ENCODE data around the gene TAF11L2. TPM values are rescaled to one million over a fixed set of nuclear protein-coding genes. Genes with fewer than 3 reads are reported as not detected.
"Not testable (repeated sequence)": the region's sequence is repeated elsewhere in the genome, so short reads cannot be mapped to it uniquely, and the experiment has no call there.

Gene TAF11L2
- total RNA-seq, result not detected in 2 replicates

GRCh38 chr5:17497931-17498330 lies at the start of gene TAF11L2:
Gene TAF11L2, plus strand, starts transcription at chr5:17498231.
- not testable (repeated sequence) for DNase-seq (ENCODE audit: low spot score); H3K27me3 Mint-ChIP-seq (ENCODE audit: insufficient read depth); H3K36me3 Mint-ChIP-seq (ENCODE audit: low read depth)

GRCh38 chr5:17448877-17449276 lies 49.2 kb upstream of the TAF11L2 start:
- Mint-ChIP-seq H3K27me3 (ENCODE audit: insufficient read depth) (no peaks in the 10 kb centered on the region), H3K9me3 (peaks cover 26% of the 10 kb centered on the region), H3K4me1 (ENCODE audit: low read depth) (no peaks in the 10 kb centered on the region), H3K36me3 (ENCODE audit: low read depth) (no peaks in the 10 kb centered on the region), H3K4me3 (no peak overlapping the region), H3K27ac (no peak overlapping the region)
- intact Hi-C loops (cut with micrococcal nuclease), result no loop called here
- no peak for DNase-seq (ENCODE audit: low spot score)

More at GRCh38 chr5:17497931-17498330, at the start of gene TAF11L2:
- H3K27ac Mint-ChIP-seq; H3K4me1 Mint-ChIP-seq (ENCODE audit: low read depth); intact Hi-C loops (cut with micrococcal nuclease); H3K4me3 Mint-ChIP-seq: not testable (repeated sequence)
- peaks cover 10% of the 10 kb centered on the region for H3K9me3 Mint-ChIP-seq

- Mint-ChIP-seq H3K36me3 (ENCODE audit: low read depth) (no peaks in the 10 kb centered on the region), H3K27me3 (ENCODE audit: insufficient read depth) (no peaks in the 10 kb centered on the region), H3K9me3 (peaks cover 30% of the 10 kb centered on the region)
Measured at GRCh38 chr5:17452936-17453335, 45.1 kb upstream of the TAF11L2 start.

GRCh38 chr5:17455942-17456341 lies 42.1 kb upstream of the TAF11L2 start:
- Mint-ChIP-seq H3K27ac (no peak overlapping the region), H3K36me3 (ENCODE audit: low read depth) (no peaks in the 10 kb centered on the region), H3K27me3 (ENCODE audit: insufficient read depth) (no peaks in the 10 kb centered on the region), H3K4me1 (ENCODE audit: low read depth) (no peaks in the 10 kb centered on the region), H3K9me3 (peaks cover 27% of the 10 kb centered on the region), H3K4me3 (no peak overlapping the region)
- no peak for DNase-seq (ENCODE audit: low spot score)
- intact Hi-C loops (cut with micrococcal nuclease), result no loop called here

More at GRCh38 chr5:17452936-17453335, 45.1 kb upstream of the TAF11L2 start:
- intact Hi-C loops (cut with micrococcal nuclease), result no loop called here
- DNase-seq (ENCODE audit: low spot score), result no peak
- Mint-ChIP-seq H3K4me3 (no peak overlapping the region), H3K27ac (no peak overlapping the region), H3K4me1 (ENCODE audit: low read depth) (no peaks in the 10 kb centered on the region)

GRCh38 chr5:17461793-17462192 lies 36.2 kb upstream of the TAF11L2 start:
- no peak for DNase-seq (ENCODE audit: low spot score)
- H3K36me3 Mint-ChIP-seq (ENCODE audit: low read depth), result no peaks in the 10 kb centered on the region
- no peak overlapping the region for H3K27ac Mint-ChIP-seq
- intact Hi-C loops (cut with micrococcal nuclease), result no loop called here
- H3K9me3 Mint-ChIP-seq, result peaks cover 31% of the 10 kb centered on the region
- H3K4me3 Mint-ChIP-seq, result no peak overlapping the region
- no peaks in the 10 kb centered on the region for H3K27me3 Mint-ChIP-seq (ENCODE audit: insufficient read depth)
- no peaks in the 10 kb centered on the region for H3K4me1 Mint-ChIP-seq (ENCODE audit: low read depth)

- intact Hi-C loops (cut with micrococcal nuclease), result no loop called here
- Mint-ChIP-seq H3K4me1 (ENCODE audit: low read depth) (no peaks in the 10 kb centered on the region), H3K4me3 (no peak overlapping the region), H3K36me3 (ENCODE audit: low read depth) (no peaks in the 10 kb centered on the region), H3K27ac (no peak overlapping the region), H3K27me3 (ENCODE audit: insufficient read depth) (no peaks in the 10 kb centered on the region), H3K9me3 (peaks cover 27% of the 10 kb centered on the region)
- no peak for DNase-seq (ENCODE audit: low spot score)
Measured at GRCh38 chr5:17463653-17464052, 34.4 kb upstream of the TAF11L2 start.

GRCh38 chr5:17470064-17470463 lies 28.0 kb upstream of the TAF11L2 start:
- DNase-seq (ENCODE audit: low spot score), result no peak
- intact Hi-C loops (cut with micrococcal nuclease), result no loop called here
- Mint-ChIP-seq H3K9me3 (peaks cover 8% of the 10 kb centered on the region), H3K27ac (no peak overlapping the region), H3K36me3 (ENCODE audit: low read depth) (no peaks in the 10 kb centered on the region), H3K27me3 (ENCODE audit: insufficient read depth) (no peaks in the 10 kb centered on the region), H3K4me1 (ENCODE audit: low read depth) (no peaks in the 10 kb centered on the region), H3K4me3 (no peak overlapping the region)

- H3K27ac Mint-ChIP-seq; H3K4me3 Mint-ChIP-seq; intact Hi-C loops (cut with micrococcal nuclease); H3K9me3 Mint-ChIP-seq; H3K4me1 Mint-ChIP-seq (ENCODE audit: low read depth); H3K36me3 Mint-ChIP-seq (ENCODE audit: low read depth); H3K27me3 Mint-ChIP-seq (ENCODE audit: insufficient read depth); DNase-seq (ENCODE audit: low spot score): not testable (repeated sequence)
Measured at GRCh38 chr5:17475064-17475463, 23.0 kb upstream of the TAF11L2 start.

GRCh38 chr5:17477043-17477442 lies 21.0 kb upstream of the TAF11L2 start:
- H3K4me1 Mint-ChIP-seq (ENCODE audit: low read depth), result no peaks in the 10 kb centered on the region
- no peaks in the 10 kb centered on the region for H3K9me3 Mint-ChIP-seq
- no peak overlapping the region for H3K27ac Mint-ChIP-seq
- H3K36me3 Mint-ChIP-seq (ENCODE audit: low read depth), result no peaks in the 10 kb centered on the region
- no peak for DNase-seq (ENCODE audit: low spot score)
- H3K27me3 Mint-ChIP-seq (ENCODE audit: insufficient read depth), result no peaks in the 10 kb centered on the region
- intact Hi-C loops (cut with micrococcal nuclease), result no loop called here
- H3K4me3 Mint-ChIP-seq, result no peak overlapping the region

GRCh38 chr5:17477573-17478265 lies 20.3 kb upstream of the TAF11L2 start:
- no peak for DNase-seq (ENCODE audit: low spot score)
- intact Hi-C loops (cut with micrococcal nuclease), result no loop called here
- Mint-ChIP-seq H3K27ac (no peak overlapping the region), H3K4me1 (ENCODE audit: low read depth) (no peaks in the 10 kb centered on the region), H3K27me3 (ENCODE audit: insufficient read depth) (no peaks in the 10 kb centered on the region), H3K4me3 (no peak overlapping the region), H3K36me3 (ENCODE audit: low read depth) (no peaks in the 10 kb centered on the region), H3K9me3 (no peaks in the 10 kb centered on the region)

- DNase-seq (ENCODE audit: low spot score), result no peak
- Mint-ChIP-seq H3K27me3 (ENCODE audit: insufficient read depth) (no peaks in the 10 kb centered on the region), H3K36me3 (ENCODE audit: low read depth) (no peaks in the 10 kb centered on the region), H3K4me1 (ENCODE audit: low read depth) (no peaks in the 10 kb centered on the region), H3K4me3 (no peak overlapping the region), H3K27ac (no peak overlapping the region), H3K9me3 (no peaks in the 10 kb centered on the region)
- intact Hi-C loops (cut with micrococcal nuclease), result no loop called here
Measured at GRCh38 chr5:17481378-17481777, 16.7 kb upstream of the TAF11L2 start.

GRCh38 chr5:17482790-17483189 lies 15.2 kb upstream of the TAF11L2 start:
- DNase-seq (ENCODE audit: low spot score), result no peak
- Mint-ChIP-seq H3K4me3 (no peak overlapping the region), H3K36me3 (ENCODE audit: low read depth) (no peaks in the 10 kb centered on the region)

GRCh38 chr5:17486464-17487173 lies 11.4 kb upstream of the TAF11L2 start:
- H3K36me3 Mint-ChIP-seq (ENCODE audit: low read depth); H3K4me1 Mint-ChIP-seq (ENCODE audit: low read depth); H3K27me3 Mint-ChIP-seq (ENCODE audit: insufficient read depth); intact Hi-C loops (cut with micrococcal nuclease); H3K4me3 Mint-ChIP-seq; DNase-seq (ENCODE audit: low spot score); H3K27ac Mint-ChIP-seq: not testable (repeated sequence)
- H3K9me3 Mint-ChIP-seq, result peaks cover 11% of the 10 kb centered on the region

More at GRCh38 chr5:17482790-17483189, 15.2 kb upstream of the TAF11L2 start:
- Mint-ChIP-seq H3K4me1 (ENCODE audit: low read depth) (no peaks in the 10 kb centered on the region), H3K27ac (no peak overlapping the region), H3K27me3 (ENCODE audit: insufficient read depth) (no peaks in the 10 kb centered on the region), H3K9me3 (no peaks in the 10 kb centered on the region)
- intact Hi-C loops (cut with micrococcal nuclease), result no loop called here
